CD4-positive, alpha-beta memory T cell (primary cell): ENCODE measurements around the gene SLC6A19. TPM values are rescaled to one million over a fixed set of nuclear protein-coding genes. Genes with fewer than 3 reads are reported as not detected.

Experiments
- CTCF ChIA-PET: fragments of 350-600 bp; sonication (Branson Sonifier 250); formaldehyde crosslinking; loops from one replicate; lab custom pipeline; 2021; ENCODE audit warnings: inconsistent platforms; ENCODE audit not compliant: partially characterized antibody; lab: Charles Lee
- POLR2A ChIA-PET: fragments of 350-600 bp; sonication (Branson Sonifier 250); formaldehyde crosslinking; loops from one replicate; lab custom pipeline; 2021; ENCODE audit not compliant: partially characterized antibody; lab: Charles Lee
- DNase-seq, 5 donors: peaks; one replicate each; pipeline versions ENCODE4 v3.0.0 to v3.0.0-alpha.2; 2020 to 2022; ENCODE audit warnings: mixed read lengths in 1 of 5
- H3K27ac ChIP-seq: one replicate; pipeline ENCODE4 v1.7.0; 2013; ENCODE audit warnings: low read depth, low read length
- H3K27me3 ChIP-seq: 2 replicates; pipeline ENCODE4 v1.7.0; 2013; ENCODE audit warnings: mild to moderate bottlenecking, low read length, moderate library complexity; ENCODE audit not compliant: insufficient read depth
- H3K36me3 ChIP-seq: 2 replicates; pipeline ENCODE4 v1.7.0; 2013; ENCODE audit warnings: mild to moderate bottlenecking, low read length, moderate library complexity; ENCODE audit not compliant: insufficient read depth
- H3K4me1 ChIP-seq: 2 replicates; pipeline ENCODE4 v1.7.0; 2013; ENCODE audit warnings: mild to moderate bottlenecking, low read length, moderate library complexity; ENCODE audit not compliant: insufficient read depth
- H3K4me3 ChIP-seq, 2 donors: one replicate each; pipeline ENCODE4 v1.7.0; 2013; ENCODE audit warnings: low read length in 2 of 2, mild to moderate bottlenecking in 1 of 2
- H3K9me3 ChIP-seq, 2 donors: one replicate each; pipeline ENCODE4 v1.7.0; 2013; ENCODE audit warnings: low read length in 2 of 2, control low read depth in 1 of 2; ENCODE audit not compliant: control insufficient read depth in 1 of 2
- H3K27ac Mint-ChIP-seq, 7 donors: one replicate each; pipeline ENCODE4 v1.8.0; 2020 to 2021; ENCODE audit warnings: mixed read lengths in 7 of 7, mild to moderate bottlenecking in 6 of 7, inconsistent platforms in 3 of 7, moderate library complexity in 3 of 7
- H3K27me3 Mint-ChIP-seq, 2 donors: one replicate each; pipeline ENCODE4 v1.8.0; 2020 to 2021; ENCODE audit warnings: mixed read lengths in 2 of 2
- H3K36me3 Mint-ChIP-seq, 2 donors: one replicate each; pipeline ENCODE4 v1.8.0; 2020 to 2021; ENCODE audit warnings: mixed read lengths in 2 of 2, inconsistent platforms in 1 of 2, mild to moderate bottlenecking in 1 of 2
- H3K4me1 Mint-ChIP-seq, 4 donors: one replicate each; pipeline ENCODE4 v1.8.0; 2020 to 2021; ENCODE audit warnings: mixed read lengths in 4 of 4, mild to moderate bottlenecking in 1 of 4
- H3K4me3 Mint-ChIP-seq, 8 donors: one replicate each; pipeline ENCODE4 v1.8.0; 2020 to 2021; ENCODE audit warnings: mixed read lengths in 8 of 8, mild to moderate bottlenecking in 7 of 8, moderate library complexity in 6 of 8, inconsistent platforms in 3 of 8
- H3K9me3 Mint-ChIP-seq, 8 donors: one replicate each; pipeline ENCODE4 v1.8.0; 2020 to 2021; ENCODE audit warnings: mixed read lengths in 8 of 8, mild to moderate bottlenecking in 5 of 8, inconsistent platforms in 3 of 8, moderate library complexity in 1 of 8
- intact Hi-C: fragments of 100-400 bp; cut with micrococcal nuclease; formaldehyde crosslinking; loops from one replicate; pipeline ENCODE4 v1.15.1; 2023
- polyA plus RNA-seq, 2 donors: library from polyadenylated mRNA; unstranded; fragments of 300-500 nt; fragmentation: Illumina TruSeq; gene quantifications; one replicate each; pipeline ENCODE4 v1.2.3, GENCODE V29; 2021
- total RNA-seq, 2 experiments: library from RNA; stranded (reverse); gene quantifications; one replicate each; pipeline ENCODE4 v1.2.3, GENCODE V29; 2021

The SLC6A19 gene
- total and polyA plus RNA-seq, 4 experiments from 2014 or later = not detected

DNA sequence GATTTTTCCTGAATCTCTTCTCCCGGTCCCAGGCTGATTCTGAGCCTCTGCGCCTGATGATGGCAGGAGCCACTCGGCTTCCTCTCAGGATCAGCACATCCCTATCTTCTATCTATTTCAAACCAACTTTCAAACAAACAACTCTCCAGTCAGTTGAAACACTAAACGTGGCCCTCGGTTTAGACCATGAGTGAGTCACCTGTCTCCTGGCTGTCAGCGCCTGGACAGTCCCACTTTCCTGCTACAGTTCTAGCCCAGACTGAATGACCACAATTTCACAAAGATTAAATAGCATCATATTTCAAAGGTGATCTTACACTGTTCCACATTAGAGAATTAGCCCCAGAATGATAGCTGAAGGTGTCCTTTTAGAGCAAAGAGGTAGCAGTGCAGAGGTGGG lies 6.2 kb downstream of the SLC6A19 start:
- no peaks in the 10 kb centered on the region for H3K36me3 Mint-ChIP-seq
- H3K4me3 Mint-ChIP-seq = no peak overlapping the region
- DNase-seq = no peak
- no peak overlapping the region for H3K27ac Mint-ChIP-seq
- POLR2A ChIA-PET = no interaction called here
- H3K36me3 ChIP-seq = no peaks in the 10 kb centered on the region
- no peaks in the 10 kb centered on the region for H3K9me3 ChIP-seq
- H3K9me3 Mint-ChIP-seq = no peaks in the 10 kb centered on the region
- H3K4me1 Mint-ChIP-seq = no peaks in the 10 kb centered on the region
- CTCF ChIA-PET = no interaction called here
- H3K27me3 Mint-ChIP-seq = no peaks in the 10 kb centered on the region
- H3K27me3 ChIP-seq = no peaks in the 10 kb centered on the region
- no peak overlapping the region for H3K4me3 ChIP-seq
- no peak overlapping the region for H3K27ac ChIP-seq
- no peaks in the 10 kb centered on the region for H3K4me1 ChIP-seq
- intact Hi-C loops = no loop called here

DNA sequence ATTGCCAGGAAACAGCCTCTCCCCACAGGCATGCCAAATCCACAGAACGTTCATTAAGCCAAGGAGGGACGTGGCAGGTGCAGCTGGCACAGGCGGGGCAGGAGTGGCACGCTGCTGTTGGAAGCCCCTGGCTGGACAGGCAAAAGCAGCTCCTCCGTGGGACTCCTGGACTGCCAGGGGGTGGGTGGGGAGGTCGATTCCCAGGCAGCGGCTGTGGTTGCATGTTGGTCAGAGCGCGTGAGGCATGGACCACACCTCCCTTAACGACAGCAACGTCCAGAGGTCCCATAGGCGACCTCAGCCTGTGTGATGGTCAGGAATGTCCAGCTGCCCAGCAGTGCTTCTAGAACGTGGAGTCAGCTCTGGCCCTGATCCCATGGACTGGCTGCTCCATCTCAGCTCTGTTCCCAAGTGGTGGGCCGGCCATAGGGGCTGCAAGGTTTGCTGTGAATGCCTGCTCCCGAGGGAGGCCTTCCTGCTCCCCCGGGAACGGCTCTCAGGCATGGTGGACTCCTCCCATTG lies 6.9 kb downstream of the SLC6A19 start:
- Histone ChIP-seq H3K9me3 (no peaks in the 10 kb centered on the region), H3K27ac (no peak overlapping the region), H3K4me1 (no peaks in the 10 kb centered on the region), H3K36me3 (no peaks in the 10 kb centered on the region), H3K4me3 (no peak overlapping the region), H3K27me3 (no peaks in the 10 kb centered on the region)
- Mint-ChIP-seq H3K27me3 (no peaks in the 10 kb centered on the region), H3K36me3 (no peaks in the 10 kb centered on the region), H3K4me3 (no peak overlapping the region), H3K27ac (no peak overlapping the region), H3K9me3 (no peaks in the 10 kb centered on the region), H3K4me1 (no peaks in the 10 kb centered on the region)
- intact Hi-C loops = no loop called here
- ChIA-PET CTCF (no interaction called here), POLR2A (no interaction called here)
- DNase-seq = no peak

DNA sequence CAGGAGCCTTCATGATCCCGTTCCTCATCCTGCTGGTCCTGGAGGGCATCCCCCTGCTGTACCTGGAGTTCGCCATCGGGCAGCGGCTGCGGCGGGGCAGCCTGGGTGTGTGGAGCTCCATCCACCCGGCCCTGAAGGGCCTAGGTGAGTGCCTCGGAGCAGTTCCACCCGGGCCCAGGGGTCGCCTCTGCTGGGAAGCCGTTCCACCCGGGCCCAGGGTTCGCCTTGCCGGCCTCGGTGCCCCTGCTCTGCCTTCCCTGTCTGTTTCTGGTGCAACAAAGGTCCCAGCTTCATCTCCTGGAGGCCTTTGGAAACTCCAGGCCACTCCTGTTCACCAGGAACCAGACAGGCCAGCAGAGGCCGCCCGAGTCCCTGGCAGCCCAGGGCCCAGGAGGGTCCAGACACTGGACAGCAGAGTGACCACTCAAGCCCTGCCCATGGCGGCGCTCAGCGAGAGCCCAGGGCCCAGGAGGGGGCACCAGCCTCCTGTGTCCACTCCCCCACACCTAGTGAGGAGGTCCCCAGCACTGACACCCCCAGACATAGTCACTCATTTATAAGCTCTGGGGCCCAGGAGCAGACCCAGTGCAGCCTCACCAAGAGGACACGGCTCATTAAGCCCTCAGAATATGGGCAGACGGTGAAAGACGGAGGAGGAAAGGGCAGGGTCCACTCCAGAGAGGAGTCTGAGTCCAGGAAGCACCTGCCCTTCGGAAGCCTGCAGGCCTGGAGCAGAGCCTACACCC lies 7.5 kb downstream of the SLC6A19 start:
- Mint-ChIP-seq H3K36me3 (no peaks in the 10 kb centered on the region), H3K4me1 (no peaks in the 10 kb centered on the region), H3K4me3 (no peak overlapping the region), H3K27me3 (no peaks in the 10 kb centered on the region), H3K27ac (no peak overlapping the region), H3K9me3 (no peaks in the 10 kb centered on the region)
- DNase-seq = no peak
- H3K9me3 ChIP-seq = no peaks in the 10 kb centered on the region
- no peak overlapping the region for H3K27ac ChIP-seq
- no peaks in the 10 kb centered on the region for H3K4me1 ChIP-seq
- no peaks in the 10 kb centered on the region for H3K27me3 ChIP-seq
- intact Hi-C loops = no loop called here
- H3K4me3 ChIP-seq = no peak overlapping the region
- no peaks in the 10 kb centered on the region for H3K36me3 ChIP-seq
- ChIA-PET CTCF (no interaction called here), POLR2A (no interaction called here)

DNA sequence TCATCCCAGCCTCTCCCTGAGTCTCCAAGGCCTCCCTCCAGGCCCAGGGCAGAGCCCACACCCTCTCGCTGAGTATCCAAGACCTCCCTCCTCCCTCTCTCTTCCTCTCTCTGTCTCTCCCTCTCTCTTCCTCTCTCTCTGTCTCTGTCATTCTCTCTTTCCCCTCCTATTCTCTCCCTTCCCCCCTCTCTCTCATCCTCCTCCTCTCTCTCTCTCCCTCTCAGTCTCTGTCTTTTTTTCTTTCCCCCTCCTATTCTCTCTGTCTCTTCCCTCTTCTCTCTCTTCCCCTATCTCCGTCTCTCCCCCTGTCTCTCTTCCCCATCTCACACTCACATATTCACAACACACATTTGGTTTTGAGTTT lies 8.1 kb downstream of the SLC6A19 start:
- Histone ChIP-seq H3K9me3 (no peaks in the 10 kb centered on the region), H3K4me1 (no peaks in the 10 kb centered on the region), H3K27ac (no peak overlapping the region), H3K4me3 (no peak overlapping the region), H3K36me3 (no peaks in the 10 kb centered on the region), H3K27me3 (no peaks in the 10 kb centered on the region)
- H3K9me3 Mint-ChIP-seq = no peaks in the 10 kb centered on the region
- H3K36me3 Mint-ChIP-seq = no peaks in the 10 kb centered on the region
- CTCF ChIA-PET = no interaction called here
- H3K27ac Mint-ChIP-seq = no peak overlapping the region
- intact Hi-C loops = no loop called here
- H3K4me3 Mint-ChIP-seq = no peak overlapping the region
- DNase-seq = no peak
- no peaks in the 10 kb centered on the region for H3K27me3 Mint-ChIP-seq
- POLR2A ChIA-PET = no interaction called here
- H3K4me1 Mint-ChIP-seq = no peaks in the 10 kb centered on the region

DNA sequence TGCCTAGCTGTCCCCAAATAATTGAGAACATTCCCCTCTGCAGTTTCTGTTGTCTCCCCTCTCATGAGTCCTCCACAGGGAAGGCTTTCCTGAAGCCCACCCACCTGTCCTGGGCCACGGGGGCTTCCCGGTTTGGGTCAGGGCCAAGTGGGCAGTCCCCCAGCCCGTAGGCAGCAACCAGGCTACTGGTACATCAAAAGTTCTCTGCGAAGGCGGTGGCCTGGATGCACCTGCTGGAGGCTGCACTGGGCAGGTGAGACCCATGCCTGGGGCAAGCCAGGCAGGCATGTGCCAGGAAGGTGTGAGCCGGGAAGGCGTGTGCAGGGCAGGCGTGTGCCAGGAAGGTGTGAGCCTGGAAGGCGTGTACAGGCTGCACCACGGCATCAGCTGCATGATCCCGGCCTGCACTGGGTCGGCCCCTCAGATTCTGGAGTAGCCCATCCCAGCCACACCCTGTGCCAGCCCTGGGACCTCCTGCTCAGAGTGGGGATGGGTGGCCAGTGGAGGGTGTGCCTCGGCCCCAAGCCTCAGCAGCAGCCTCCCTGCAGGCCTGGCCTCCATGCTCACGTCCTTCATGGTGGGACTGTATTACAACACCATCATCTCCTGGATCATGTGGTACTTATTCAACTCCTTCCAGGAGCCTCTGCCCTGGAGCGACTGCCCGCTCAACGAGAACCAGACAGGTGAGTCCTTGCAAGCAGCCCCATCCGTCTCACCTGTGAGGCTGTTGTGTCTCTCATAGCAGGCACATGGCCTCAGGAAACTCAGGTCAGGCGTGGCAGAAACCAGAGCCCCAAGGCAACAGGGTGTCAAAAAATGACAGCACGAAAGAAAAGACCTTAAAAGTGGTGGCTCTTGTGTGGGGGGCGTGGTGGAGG lies 8.7 kb downstream of the SLC6A19 start:
- Histone ChIP-seq H3K4me3 (no peak overlapping the region), H3K36me3 (no peaks in the 10 kb centered on the region), H3K4me1 (no peaks in the 10 kb centered on the region), H3K27ac (no peak overlapping the region), H3K27me3 (no peaks in the 10 kb centered on the region), H3K9me3 (no peaks in the 10 kb centered on the region)
- no peaks in the 10 kb centered on the region for H3K4me1 Mint-ChIP-seq
- no peaks in the 10 kb centered on the region for H3K36me3 Mint-ChIP-seq
- intact Hi-C loops = no loop called here
- H3K27me3 Mint-ChIP-seq = no peaks in the 10 kb centered on the region
- H3K27ac Mint-ChIP-seq = no peak overlapping the region
- H3K9me3 Mint-ChIP-seq = no peaks in the 10 kb centered on the region
- no peak overlapping the region for H3K4me3 Mint-ChIP-seq
- ChIA-PET POLR2A (no interaction called here), CTCF (no interaction called here)
- DNase-seq = no peak

DNA sequence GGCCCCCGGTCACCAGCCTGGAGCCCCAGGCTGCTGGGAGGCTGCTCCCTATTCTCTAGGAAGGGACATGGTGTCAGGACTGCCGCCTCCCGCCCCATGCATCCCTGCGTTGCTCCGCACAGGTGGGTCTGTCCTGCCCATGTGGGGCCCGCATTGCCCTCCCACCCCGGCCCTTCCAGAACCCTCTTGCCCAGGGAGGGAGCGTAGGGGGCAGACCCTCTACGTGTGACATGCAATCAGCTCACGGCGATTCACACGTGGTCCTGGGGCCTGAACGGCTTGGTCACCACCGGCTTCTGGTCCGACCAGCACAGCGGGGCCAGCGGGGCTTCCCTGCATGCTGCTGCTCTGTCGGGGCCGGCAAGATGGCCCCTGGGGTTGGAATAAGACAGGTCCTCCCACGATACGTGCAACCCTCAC lies 9.4 kb downstream of the SLC6A19 start:
- Histone ChIP-seq H3K27me3 (no peaks in the 10 kb centered on the region), H3K4me1 (no peaks in the 10 kb centered on the region), H3K27ac (no peak overlapping the region), H3K4me3 (no peak overlapping the region), H3K36me3 (no peaks in the 10 kb centered on the region), H3K9me3 (no peaks in the 10 kb centered on the region)
- Mint-ChIP-seq H3K27ac (no peak overlapping the region), H3K36me3 (no peaks in the 10 kb centered on the region), H3K27me3 (no peaks in the 10 kb centered on the region), H3K4me3 (no peak overlapping the region), H3K9me3 (peaks cover 0 to 3% (median 0%) of the 10 kb centered on the region in 8 donors), H3K4me1 (no peaks in the 10 kb centered on the region)
- CTCF ChIA-PET = no interaction called here
- POLR2A ChIA-PET = no interaction called here
- intact Hi-C loops = no loop called here
- no peak for DNase-seq

DNA sequence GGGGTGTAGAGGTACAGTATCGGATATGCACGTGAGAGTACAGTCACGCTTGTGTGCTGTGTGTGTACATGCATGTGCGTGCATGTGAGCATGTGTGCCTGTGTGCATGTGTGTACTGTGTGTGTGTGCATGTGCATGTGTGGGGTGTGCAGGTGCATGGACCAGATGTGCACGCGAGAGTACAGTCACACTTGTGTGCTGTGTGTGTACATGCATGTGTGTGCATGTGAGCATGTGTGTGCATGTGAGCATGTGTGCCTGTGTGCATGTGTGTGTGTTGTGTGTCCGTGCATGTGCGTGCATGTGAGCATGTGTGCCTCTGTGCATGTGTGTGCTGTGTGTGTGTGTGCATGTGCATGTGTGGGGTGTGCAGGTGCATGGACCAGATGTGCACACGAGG lies 10.3 kb downstream of the SLC6A19 start:
- Histone ChIP-seq H3K4me3 (no peak overlapping the region), H3K27me3 (no peaks in the 10 kb centered on the region), H3K36me3 (no peaks in the 10 kb centered on the region), H3K4me1 (no peaks in the 10 kb centered on the region), H3K9me3 (no peaks in the 10 kb centered on the region), H3K27ac (no peak overlapping the region)
- no peak for DNase-seq
- Mint-ChIP-seq H3K4me3 (no peak overlapping the region), H3K9me3 (peaks cover 0 to 3% (median 0%) of the 10 kb centered on the region in 8 donors), H3K27ac (no peak overlapping the region), H3K27me3 (no peaks in the 10 kb centered on the region), H3K4me1 (no peaks in the 10 kb centered on the region), H3K36me3 (no peaks in the 10 kb centered on the region)
- intact Hi-C loops = no loop called here
- CTCF ChIA-PET = no interaction called here
- POLR2A ChIA-PET = no interaction called here
